Measurements from ENCODE around the gene KCNB1. TPM values are rescaled to one million over a fixed set of nuclear protein-coding genes. Genes with fewer than 3 reads are reported as not detected.

KCNB1 gene
- total RNA-seq, 1 donor from 2014 or later, result 1.3 TPM

- DNase-seq (ENCODE audit: low spot score), result no peak
- no peak overlapping the region for H3K27ac Mint-ChIP-seq (ENCODE audit: unreplicated experiment)
- no peaks in the 10 kb centered on the region for H3K9me3 Mint-ChIP-seq (ENCODE audit: low read depth)
- H3K36me3 Mint-ChIP-seq (ENCODE audit: low read depth), result peaks cover 3% of the 10 kb centered on the region
- H3K4me1 Mint-ChIP-seq (ENCODE audit: low read depth), result peaks cover 8% of the 10 kb centered on the region
- TF ChIP-seq CTCF (IDR thresholded peaks at IDR 0.05), result no peak
- no peak overlapping the region for H3K4me3 Mint-ChIP-seq (ENCODE audit: unreplicated experiment)
- H3K27me3 Mint-ChIP-seq (ENCODE audit: low read depth), result peaks cover 18% of the 10 kb centered on the region
Measured at GRCh38 chr20:49335476-49335875, 147.0 kb downstream of the KCNB1 start.

GRCh38 chr20:49330701-49331615 is 151.5 kb downstream of the KCNB1 start:
- Mint-ChIP-seq H3K4me1 (ENCODE audit: low read depth) (peaks cover 8% of the 10 kb centered on the region), H3K27me3 (ENCODE audit: low read depth) (peaks cover 37% of the 10 kb centered on the region), H3K36me3 (ENCODE audit: low read depth) (peaks cover 3% of the 10 kb centered on the region), H3K4me3 (ENCODE audit: unreplicated experiment) (no peak overlapping the region), H3K9me3 (ENCODE audit: low read depth) (no peaks in the 10 kb centered on the region), H3K27ac (ENCODE audit: unreplicated experiment) (no peak overlapping the region)
- DNase-seq (ENCODE audit: low spot score), result no peak
- TF ChIP-seq CTCF (IDR thresholded peaks at IDR 0.05), result no peak

- H3K27me3 Mint-ChIP-seq (ENCODE audit: low read depth), result peaks cover 39% of the 10 kb centered on the region
- peaks cover 16% of the 10 kb centered on the region for H3K4me1 Mint-ChIP-seq (ENCODE audit: low read depth)
- no peak overlapping the region for H3K27ac Mint-ChIP-seq (ENCODE audit: unreplicated experiment)
- no peak for TF ChIP-seq CTCF (IDR thresholded peaks at IDR 0.05)
- H3K9me3 Mint-ChIP-seq (ENCODE audit: low read depth), result no peaks in the 10 kb centered on the region
- no peak for DNase-seq (ENCODE audit: low spot score)
- H3K36me3 Mint-ChIP-seq (ENCODE audit: low read depth), result peaks cover 4% of the 10 kb centered on the region
- H3K4me3 Mint-ChIP-seq (ENCODE audit: unreplicated experiment), result no peak overlapping the region
Measured at GRCh38 chr20:49328790-49329189, 153.7 kb downstream of the KCNB1 start.

- H3K9me3 Mint-ChIP-seq (ENCODE audit: low read depth), result no peaks in the 10 kb centered on the region
- H3K36me3 Mint-ChIP-seq (ENCODE audit: low read depth), result peaks cover 4% of the 10 kb centered on the region
- TF ChIP-seq CTCF (IDR thresholded peaks at IDR 0.05), result no peak
- H3K27me3 Mint-ChIP-seq (ENCODE audit: low read depth), result peaks cover 33% of the 10 kb centered on the region
- peaks cover 20% of the 10 kb centered on the region for H3K4me1 Mint-ChIP-seq (ENCODE audit: low read depth)
- H3K4me3 Mint-ChIP-seq (ENCODE audit: unreplicated experiment), result no peak overlapping the region
- no peak for DNase-seq (ENCODE audit: low spot score)
- H3K27ac Mint-ChIP-seq (ENCODE audit: unreplicated experiment), result peak overlapping the region; percentile 46
Measured at GRCh38 chr20:49326026-49326425, 156.4 kb downstream of the KCNB1 start.

- DNase-seq (ENCODE audit: low spot score), result no peak
- no peak for TF ChIP-seq CTCF (IDR thresholded peaks at IDR 0.05)
- H3K27ac Mint-ChIP-seq (ENCODE audit: unreplicated experiment), result no peak overlapping the region
- H3K4me3 Mint-ChIP-seq (ENCODE audit: unreplicated experiment), result no peak overlapping the region
- peaks cover 31% of the 10 kb centered on the region for H3K27me3 Mint-ChIP-seq (ENCODE audit: low read depth)
- no peaks in the 10 kb centered on the region for H3K9me3 Mint-ChIP-seq (ENCODE audit: low read depth)
- H3K36me3 Mint-ChIP-seq (ENCODE audit: low read depth), result peaks cover 1% of the 10 kb centered on the region
- H3K4me1 Mint-ChIP-seq (ENCODE audit: low read depth), result peaks cover 25% of the 10 kb centered on the region
Measured at GRCh38 chr20:49324306-49324705, 158.2 kb downstream of the KCNB1 start.

Data from chondrocyte (in vitro differentiated cells).